ACHN (cell line): ENCODE measurements around the gene CDC73.

Source experiments
- DNase-seq: peaks from one replicate; pipeline ENCODE4 v3.0.0-alpha.2; 2015
- in situ Hi-C: cut with HindIII; loops from 2 replicates; pipeline ENCODE4 v1.10.0; 2017; ENCODE audit warnings: low sequenced_read_pairs, low pct_ligation_motif_present, low pct_unique_long_range_greater_than_20kb

The CDC73 gene

GRCh38 chr1:193121616-193122593 lies at the start of gene CDC73:
CDC73 (plus strand) TSS chr1:193122031; CDS start chr1:193122201, 170 bp downstream.
- DNase-seq: peak; percentile 94
- in situ Hi-C loops: no loop called here

GRCh38 chr1:193077991-193078390 lies 43.8 kb upstream of the CDC73 start:
- in situ Hi-C loops: no loop called here
- no peak for DNase-seq

GRCh38 chr1:193079187-193079586 lies 42.6 kb upstream of the CDC73 start:
- in situ Hi-C loops: no loop called here

GRCh38 chr1:193083365-193084088 lies 38.3 kb upstream of the CDC73 start:
- no peak for DNase-seq
- in situ Hi-C loops: no loop called here

More at GRCh38 chr1:193079187-193079586, 42.6 kb upstream of the CDC73 start:
- no peak for DNase-seq

- in situ Hi-C loops: no loop called here
Observed at GRCh38 chr1:193085263-193085662, 36.6 kb upstream of the CDC73 start.

GRCh38 chr1:193086342-193086741 lies 35.5 kb upstream of the CDC73 start:
- in situ Hi-C loops: no loop called here
- DNase-seq: no peak

More at GRCh38 chr1:193085263-193085662, 36.6 kb upstream of the CDC73 start:
- no peak for DNase-seq

GRCh38 chr1:193087893-193088292 lies 33.9 kb upstream of the CDC73 start:
- DNase-seq: no peak
- in situ Hi-C loops: no loop called here

- DNase-seq: no peak
- in situ Hi-C loops: no loop called here
Observed at GRCh38 chr1:193090865-193091264, 31.0 kb upstream of the CDC73 start.

- DNase-seq: no peak
- in situ Hi-C loops: no loop called here
Observed at GRCh38 chr1:193094112-193094511, 27.7 kb upstream of the CDC73 start.

- no peak for DNase-seq
- in situ Hi-C loops: no loop called here
Observed at GRCh38 chr1:193102662-193103061, 19.2 kb upstream of the CDC73 start.

GRCh38 chr1:193103759-193104501 lies 17.9 kb upstream of the CDC73 start:
- in situ Hi-C loops: no loop called here
- no peak for DNase-seq

GRCh38 chr1:193104502-193104906 lies 17.3 kb upstream of the CDC73 start:
- in situ Hi-C loops: no loop called here
- peak; percentile 72 for DNase-seq

- DNase-seq: peak; percentile 90
- in situ Hi-C loops: no loop called here
Observed at GRCh38 chr1:193104907-193105820, 16.7 kb upstream of the CDC73 start, which contains the start of gene GLRX2. GLRX2 (minus strand) TSS chr1:193105414; CDS start chr1:193105382, 32 bp downstream.

GRCh38 chr1:193105821-193106177 lies 16.0 kb upstream of the CDC73 start:
- DNase-seq: no peak
- in situ Hi-C loops: no loop called here

GRCh38 chr1:193108471-193108870 lies 13.4 kb upstream of the CDC73 start:
- in situ Hi-C loops: no loop called here
- no peak for DNase-seq

GRCh38 chr1:193109619-193110018 lies 12.2 kb upstream of the CDC73 start:
- in situ Hi-C loops: no loop called here
- DNase-seq: no peak

- in situ Hi-C loops: no loop called here
- no peak for DNase-seq
Observed at GRCh38 chr1:193110246-193110645, 11.6 kb upstream of the CDC73 start.

- in situ Hi-C loops: no loop called here
- no peak for DNase-seq
Observed at GRCh38 chr1:193110864-193111263, 11.0 kb upstream of the CDC73 start.
